Mammary epithelial cell (primary cell): ENCODE results near the gene SPRTN.

Experiments
- CTCF ChIP-seq, 2 donors: IDR thresholded peaks in 1 of 2; conservative IDR thresholded peaks in 1 of 2; 2 replicates each; pipeline ENCODE4 v1.5.1; 2011 to 2012; ENCODE audit warnings: inconsistent platforms in 2 of 2, low read length in 2 of 2, mild to moderate bottlenecking in 2 of 2, control low read depth in 1 of 2, low read depth in 1 of 2; ENCODE audit not compliant: insufficient read depth in 1 of 2; ENCODE audit errors: extremely low read depth in 1 of 2
- EZH2 ChIP-seq: IDR thresholded peaks from 2 replicates; pipeline ENCODE4 v1.6.1; 2012; ENCODE audit warnings: low read length, inconsistent platforms, borderline replicate concordance

- TF ChIP-seq CTCF (conservative IDR thresholded peaks at IDR 0.05 in 1 of 2, IDR thresholded peaks at IDR 0.05 in 1 of 2; ENCODE audit: extremely low read depth in 1 of 2, insufficient read depth in 1 of 2, low read depth in 1 of 2, low read length in 2 of 2) (no peak), EZH2 (no peak)
Observed at GRCh38 chr1:231334079-231334666, 3.9 kb upstream of the SPRTN start.
